ENCODE data around the gene USH1C. TPM values are rescaled to one million over a fixed set of nuclear protein-coding genes. Genes with fewer than 3 reads are reported as not detected.

Gene USH1C
- total and polyA plus RNA-seq, 4 donors: 3.1 to 5.3 (median 3.5) TPM

- Histone ChIP-seq H3K4me1 (ENCODE audit: control insufficient read depth, insufficient read depth, low read length) (peaks cover 12% of the 10 kb centered on the region), H3K36me3 (ENCODE audit: control insufficient read depth, insufficient read depth, low read length) (peaks cover 8% of the 10 kb centered on the region), H3K9me3 (ENCODE audit: control insufficient read depth, insufficient read depth, low read length) (no peaks in the 10 kb centered on the region), H3K4me3 (ENCODE audit: low read depth, low read length) (no peak overlapping the region), H3K27me3 (ENCODE audit: control insufficient read depth, insufficient read depth, low read length) (peaks cover 26% of the 10 kb centered on the region), H3K27ac (ENCODE audit: low read depth, low read length) (no peak overlapping the region)
- DNase-seq (ENCODE audit: low read depth in 4 of 6, low spot score in 6 of 6): no peak
- 20% methylated on average over 3 of the region's 3 CpGs for WGBS (ENCODE audit: insufficient coverage)
Observed at GRCh38 chr11:17472467-17472866, 71.7 kb downstream of the USH1C start.

- Histone ChIP-seq H3K9me3 (ENCODE audit: control insufficient read depth, insufficient read depth, low read length) (no peaks in the 10 kb centered on the region), H3K36me3 (ENCODE audit: control insufficient read depth, insufficient read depth, low read length) (peaks cover 8% of the 10 kb centered on the region), H3K27me3 (ENCODE audit: control insufficient read depth, insufficient read depth, low read length) (peaks cover 20% of the 10 kb centered on the region), H3K27ac (ENCODE audit: low read depth, low read length) (no peak overlapping the region), H3K4me1 (ENCODE audit: control insufficient read depth, insufficient read depth, low read length) (peaks cover 8% of the 10 kb centered on the region), H3K4me3 (ENCODE audit: low read depth, low read length) (no peak overlapping the region)
- DNase-seq (ENCODE audit: low read depth in 4 of 6, low spot score in 6 of 6): no peak
- WGBS (ENCODE audit: insufficient coverage): 80% methylated on average over 1 of the region's 3 CpGs
Observed at GRCh38 chr11:17471501-17471900, 72.7 kb downstream of the USH1C start.

GRCh38 chr11:17469998-17470397 is 74.2 kb downstream of the USH1C start:
- 96% methylated on average over 4 of the region's 6 CpGs for WGBS (ENCODE audit: insufficient coverage)
- no peak overlapping the region for H3K4me3 ChIP-seq (ENCODE audit: low read depth, low read length)
- no peaks in the 10 kb centered on the region for H3K9me3 ChIP-seq (ENCODE audit: control insufficient read depth, insufficient read depth, low read length)
- H3K27me3 ChIP-seq (ENCODE audit: control insufficient read depth, insufficient read depth, low read length): peaks cover 6% of the 10 kb centered on the region
- no peaks in the 10 kb centered on the region for H3K4me1 ChIP-seq (ENCODE audit: control insufficient read depth, insufficient read depth, low read length)
- no peak overlapping the region for H3K27ac ChIP-seq (ENCODE audit: low read depth, low read length)
- no peak for DNase-seq (ENCODE audit: low read depth in 4 of 6, low spot score in 6 of 6)
- peaks cover 8% of the 10 kb centered on the region for H3K36me3 ChIP-seq (ENCODE audit: control insufficient read depth, insufficient read depth, low read length)

GRCh38 chr11:17468122-17468521 is 76.1 kb downstream of the USH1C start:
- Histone ChIP-seq H3K4me1 (ENCODE audit: control insufficient read depth, insufficient read depth, low read length) (no peaks in the 10 kb centered on the region), H3K36me3 (ENCODE audit: control insufficient read depth, insufficient read depth, low read length) (peaks cover 15% of the 10 kb centered on the region), H3K27me3 (ENCODE audit: control insufficient read depth, insufficient read depth, low read length) (no peaks in the 10 kb centered on the region), H3K4me3 (ENCODE audit: low read depth, low read length) (no peak overlapping the region), H3K9me3 (ENCODE audit: control insufficient read depth, insufficient read depth, low read length) (no peaks in the 10 kb centered on the region), H3K27ac (ENCODE audit: low read depth, low read length) (no peak overlapping the region)
- no peak for DNase-seq (ENCODE audit: low read depth in 4 of 6, low spot score in 6 of 6)
- WGBS (ENCODE audit: insufficient coverage): 89% methylated on average over 4 of the region's 4 CpGs

- DNase-seq (ENCODE audit: low read depth in 4 of 6, low spot score in 6 of 6): no peak
- Histone ChIP-seq H3K4me3 (ENCODE audit: low read depth, low read length) (no peak overlapping the region), H3K27ac (ENCODE audit: low read depth, low read length) (no peak overlapping the region), H3K27me3 (ENCODE audit: control insufficient read depth, insufficient read depth, low read length) (no peaks in the 10 kb centered on the region), H3K36me3 (ENCODE audit: control insufficient read depth, insufficient read depth, low read length) (peaks cover 23% of the 10 kb centered on the region), H3K4me1 (ENCODE audit: control insufficient read depth, insufficient read depth, low read length) (no peaks in the 10 kb centered on the region), H3K9me3 (ENCODE audit: control insufficient read depth, insufficient read depth, low read length) (no peaks in the 10 kb centered on the region)
- 79% methylated on average over 5 of the region's 11 CpGs for WGBS (ENCODE audit: insufficient coverage)
Observed at GRCh38 chr11:17463546-17464174, 80.6 kb downstream of the USH1C start.

- Histone ChIP-seq H3K27me3 (ENCODE audit: control insufficient read depth, insufficient read depth, low read length) (no peaks in the 10 kb centered on the region), H3K9me3 (ENCODE audit: control insufficient read depth, insufficient read depth, low read length) (no peaks in the 10 kb centered on the region), H3K4me1 (ENCODE audit: control insufficient read depth, insufficient read depth, low read length) (no peaks in the 10 kb centered on the region), H3K36me3 (ENCODE audit: control insufficient read depth, insufficient read depth, low read length) (peaks cover 23% of the 10 kb centered on the region), H3K27ac (ENCODE audit: low read depth, low read length) (no peak overlapping the region), H3K4me3 (ENCODE audit: low read depth, low read length) (no peak overlapping the region)
- no peak for DNase-seq (ENCODE audit: low read depth in 4 of 6, low spot score in 6 of 6)
- 52% methylated on average over 9 of the region's 13 CpGs for WGBS (ENCODE audit: insufficient coverage)
Observed at GRCh38 chr11:17462940-17463339, 81.3 kb downstream of the USH1C start.

- no peak overlapping the region for H3K4me3 ChIP-seq (ENCODE audit: low read depth, low read length)
- no peaks in the 10 kb centered on the region for H3K4me1 ChIP-seq (ENCODE audit: control insufficient read depth, insufficient read depth, low read length)
- no peaks in the 10 kb centered on the region for H3K9me3 ChIP-seq (ENCODE audit: control insufficient read depth, insufficient read depth, low read length)
- H3K27me3 ChIP-seq (ENCODE audit: control insufficient read depth, insufficient read depth, low read length): no peaks in the 10 kb centered on the region
- peaks cover 23% of the 10 kb centered on the region for H3K36me3 ChIP-seq (ENCODE audit: control insufficient read depth, insufficient read depth, low read length)
- WGBS (ENCODE audit: insufficient coverage): 94% methylated on average over 12 of the region's 12 CpGs
- DNase-seq (ENCODE audit: low read depth in 4 of 6, low spot score in 6 of 6): no peak
- H3K27ac ChIP-seq (ENCODE audit: low read depth, low read length): no peak overlapping the region
Observed at GRCh38 chr11:17460406-17460805, 83.8 kb downstream of the USH1C start.

GRCh38 chr11:17459236-17459896 is 84.8 kb downstream of the USH1C start:
- no peaks in the 10 kb centered on the region for H3K27me3 ChIP-seq (ENCODE audit: control insufficient read depth, insufficient read depth, low read length)
- 76% methylated on average over 5 of the region's 9 CpGs for WGBS (ENCODE audit: insufficient coverage)
- H3K9me3 ChIP-seq (ENCODE audit: control insufficient read depth, insufficient read depth, low read length): no peaks in the 10 kb centered on the region
- DNase-seq (ENCODE audit: low read depth in 4 of 6, low spot score in 6 of 6): no peak
- H3K4me1 ChIP-seq (ENCODE audit: control insufficient read depth, insufficient read depth, low read length): no peaks in the 10 kb centered on the region
- H3K4me3 ChIP-seq (ENCODE audit: low read depth, low read length): no peak overlapping the region
- no peak overlapping the region for H3K27ac ChIP-seq (ENCODE audit: low read depth, low read length)
- H3K36me3 ChIP-seq (ENCODE audit: control insufficient read depth, insufficient read depth, low read length): peaks cover 19% of the 10 kb centered on the region

GRCh38 chr11:17458268-17458667 is 85.9 kb downstream of the USH1C start:
- no peaks in the 10 kb centered on the region for H3K4me1 ChIP-seq (ENCODE audit: control insufficient read depth, insufficient read depth, low read length)
- no peak for DNase-seq (ENCODE audit: low read depth in 4 of 6, low spot score in 6 of 6)
- no peaks in the 10 kb centered on the region for H3K9me3 ChIP-seq (ENCODE audit: control insufficient read depth, insufficient read depth, low read length)
- WGBS (ENCODE audit: insufficient coverage): 52% methylated on average over 2 of the region's 8 CpGs
- H3K36me3 ChIP-seq (ENCODE audit: control insufficient read depth, insufficient read depth, low read length): peaks cover 17% of the 10 kb centered on the region
- no peak overlapping the region for H3K4me3 ChIP-seq (ENCODE audit: low read depth, low read length)
- H3K27ac ChIP-seq (ENCODE audit: low read depth, low read length): no peak overlapping the region
- no peaks in the 10 kb centered on the region for H3K27me3 ChIP-seq (ENCODE audit: control insufficient read depth, insufficient read depth, low read length)

Measured in spinal cord (tissue), 10 donors.